Keratinocyte (primary cell): ENCODE results near the gene TECPR1. TPM values are rescaled to one million over a fixed set of nuclear protein-coding genes. Genes with fewer than 3 reads are reported as not detected.

Experiments used
- DNase-seq: peaks from one replicate; pipeline ENCODE4 v3.0.0-alpha.2; 2011; ENCODE audit warnings: low read depth, missing footprints, low spot score
- FAIRE-seq: peaks from 2 replicates; lab custom pipeline; 2011; peaks lifted over from hg19 to GRCh38; lab: Jason Lieb, UNC
- H2AFZ ChIP-seq: 2 replicates; pipeline ENCODE4 v1.6.0; 2012; ENCODE audit warnings: low read length, control low read depth, inconsistent platforms; ENCODE audit not compliant: control insufficient read depth
- H3K27ac ChIP-seq: 2 replicates; pipeline ENCODE4 v1.5.1; 2011; ENCODE audit warnings: low read length; ENCODE audit not compliant: control insufficient read depth, insufficient read depth
- H3K27me3 ChIP-seq: 3 replicates; pipeline ENCODE4 v1.6.0; 2011; ENCODE audit warnings: low read length; ENCODE audit not compliant: control insufficient read depth, insufficient read depth; ENCODE audit errors: extremely low read depth
- H3K36me3 ChIP-seq, 2 experiments: 2 replicates in 1 of 2; 3 replicates in 1 of 2; pipeline ENCODE4 v1.5.1; 2011; ENCODE audit warnings: low read length in 2 of 2, mild to moderate bottlenecking in 1 of 2; ENCODE audit not compliant: control insufficient read depth in 2 of 2, insufficient read depth in 2 of 2; ENCODE audit errors: extremely low read depth in 1 of 2
- H3K4me1 ChIP-seq: 3 replicates; pipeline ENCODE4 v1.5.1; 2011; ENCODE audit warnings: low read length; ENCODE audit not compliant: control insufficient read depth, insufficient read depth; ENCODE audit errors: extremely low read depth
- H3K4me2 ChIP-seq: 3 replicates; pipeline ENCODE4 v1.6.0; 2011; ENCODE audit warnings: low read depth, low read length; ENCODE audit not compliant: control insufficient read depth, insufficient read depth; ENCODE audit errors: extremely low read depth
- H3K4me3 ChIP-seq, 3 experiments: fragments of 200-600 bp in 1 of 3; sonication (generic) in 1 of 3; 2 replicates in 2 of 3; 3 replicates in 1 of 3; pipeline ENCODE4 v1.5.1; 2011 to 2016; ENCODE audit warnings: low read length in 3 of 3, mild to moderate bottlenecking in 3 of 3, control low read depth in 2 of 3, inconsistent platforms in 1 of 3, low read depth in 1 of 3, mixed read lengths in 1 of 3, mixed run types in 1 of 3, moderate library complexity in 1 of 3; ENCODE audit not compliant: control insufficient read depth in 2 of 3, insufficient read depth in 2 of 3; ENCODE audit errors: extremely low read depth in 1 of 3
- H3K79me2 ChIP-seq: 2 replicates; pipeline ENCODE4 v1.6.0; 2012; ENCODE audit warnings: low read length; ENCODE audit not compliant: control insufficient read depth, insufficient read depth
- H3K9ac ChIP-seq: 3 replicates; pipeline ENCODE4 v1.6.0; 2011; ENCODE audit warnings: low read length; ENCODE audit not compliant: control insufficient read depth, insufficient read depth; ENCODE audit errors: extremely low read depth
- H3K9me1 ChIP-seq: 3 replicates; pipeline ENCODE4 v1.6.0; 2011; ENCODE audit warnings: low read length; ENCODE audit not compliant: control insufficient read depth, insufficient read depth; ENCODE audit errors: extremely low read depth
- H3K9me3 ChIP-seq: 2 replicates; pipeline ENCODE4 v1.5.1; 2012; ENCODE audit warnings: low read depth, low read length; ENCODE audit not compliant: control insufficient read depth
- H4K20me1 ChIP-seq: 3 replicates; pipeline ENCODE4 v1.6.0; 2011; ENCODE audit warnings: low read length; ENCODE audit not compliant: control insufficient read depth, insufficient read depth; ENCODE audit errors: extremely low read depth
- CTCF ChIP-seq, 3 experiments: IDR thresholded peaks in 1 of 3; conservative IDR thresholded peaks in 1 of 3; optimal IDR thresholded peaks in 1 of 3; 2 replicates in 2 of 3; 3 replicates in 1 of 3; pipeline versions ENCODE3 to v1.5.1; 2011; ENCODE audit warnings: low read length in 3 of 3, mild to moderate bottlenecking in 3 of 3, moderate library complexity in 2 of 3, control low read depth in 1 of 3, inconsistent platforms in 1 of 3; ENCODE audit not compliant: insufficient read depth in 2 of 3; ENCODE audit errors: extremely low read depth in 1 of 3
- EZH2 ChIP-seq: IDR thresholded peaks from one replicate; pipeline ENCODE4 v1.6.1; 2012; ENCODE audit warnings: inconsistent platforms, mild to moderate bottlenecking, low read length, moderate library complexity
- dilution Hi-C: fragments of 300-500 bp; cut with MboI; formaldehyde crosslinking; loops from one replicate; pipeline ENCODE4 v1.7.0; 2020; ENCODE audit warnings: low sequenced_read_pairs; ENCODE audit not compliant: extremely low pct_ligation_motif_present
- polyA plus RNA-seq, 5 experiments: library from polyadenylated mRNA; depleted of rRNA in 3 of 5; stranded (reverse) in 3 of 5; stranded (forward) in 1 of 5; unstranded in 1 of 5; fragments of >200 nt; gene quantifications; 1 replicate in 1 of 5; 2 replicates in 3 of 5; 3 replicates in 1 of 5; pipeline versions ENCODE4 v1.2.1 to v1.2.3, GENCODE V29; 2011 to 2012; ENCODE audit warnings: missing spikeins in 2 of 5, low read depth in 1 of 5, low replicate concordance in 1 of 5

TECPR1 gene
- polyA plus RNA-seq, 1 donor (not counting 4 experiments of a cell fraction or from before 2014, with no cell fraction given), result 2.4 TPM

- peaks cover 33 to 37% of the 10 kb centered on the region in 2 experiments for H3K36me3 ChIP-seq
- no peak overlapping the region for H3K27ac ChIP-seq
- dilution Hi-C loops, result no loop called here
- peaks cover 2% of the 10 kb centered on the region for H3K9me1 ChIP-seq
- DNase-seq (no peak), FAIRE-seq (no peak)
- H3K9ac ChIP-seq, result no peak overlapping the region
- H2AFZ ChIP-seq, result no peak overlapping the region
- H3K4me2 ChIP-seq, result no peak overlapping the region
- peaks cover 21% of the 10 kb centered on the region for H3K79me2 ChIP-seq
- H3K4me1 ChIP-seq, result peaks cover 12% of the 10 kb centered on the region
- H3K9me3 ChIP-seq, result no peaks in the 10 kb centered on the region
- TF ChIP-seq CTCF (optimal IDR thresholded peaks at IDR 0.05 in 1 of 3, IDR thresholded peaks at IDR 0.05 in 1 of 3, conservative IDR thresholded peaks at IDR 0.05 in 1 of 3; ENCODE audit: extremely low read depth in 1 of 3, insufficient read depth in 2 of 3, low read length in 3 of 3) (no peak), EZH2 (no peak)
- no peak overlapping the region for H3K4me3 ChIP-seq
- H3K27me3 ChIP-seq, result no peaks in the 10 kb centered on the region
- peaks cover 21% of the 10 kb centered on the region for H4K20me1 ChIP-seq
Measured at GRCh38 chr7:98293746-98294145, 41.7 kb upstream of the TECPR1 start.

- peaks cover 34 to 41% of the 10 kb centered on the region in 2 experiments for H3K36me3 ChIP-seq
- H4K20me1 ChIP-seq, result peaks cover 23% of the 10 kb centered on the region
- H3K9me3 ChIP-seq, result no peaks in the 10 kb centered on the region
- H3K4me2 ChIP-seq, result no peak overlapping the region
- dilution Hi-C loops, result no loop called here
- peaks cover 17% of the 10 kb centered on the region for H3K4me1 ChIP-seq
- FAIRE-seq (no peak), DNase-seq (no peak)
- no peak for TF ChIP-seq CTCF (optimal IDR thresholded peaks at IDR 0.05 in 1 of 3, IDR thresholded peaks at IDR 0.05 in 1 of 3, conservative IDR thresholded peaks at IDR 0.05 in 1 of 3; ENCODE audit: extremely low read depth in 1 of 3, insufficient read depth in 2 of 3, low read length in 3 of 3)
- TF ChIP-seq EZH2, result no peak
- H2AFZ ChIP-seq, result no peak overlapping the region
- H3K4me3 ChIP-seq, result no peak overlapping the region
- no peaks in the 10 kb centered on the region for H3K27me3 ChIP-seq
- no peak overlapping the region for H3K9ac ChIP-seq
- peaks cover 26% of the 10 kb centered on the region for H3K79me2 ChIP-seq
- no peak overlapping the region for H3K27ac ChIP-seq
- peaks cover 2% of the 10 kb centered on the region for H3K9me1 ChIP-seq
Measured at GRCh38 chr7:98293265-98293664, 41.2 kb upstream of the TECPR1 start.
